PC-3 (cell line): ENCODE results near the gene COL25A1.

Experiments
- CTCF ChIP-seq: fragments of 300-600 bp; sonication (generic); conservative IDR thresholded peaks from 2 replicates; pipeline ENCODE4 v1.5.1; 2017; ENCODE audit warnings: antibody characterized with exemption, low read depth, mild to moderate bottlenecking, low read length
- EZH2 ChIP-seq: fragments of 300-600 bp; sonication (generic); IDR thresholded peaks from one replicate; pipeline ENCODE4 v1.6.1; 2017; ENCODE audit warnings: antibody characterized with exemption, mild to moderate bottlenecking, low read length; ENCODE audit not compliant: unreplicated experiment

DNA sequence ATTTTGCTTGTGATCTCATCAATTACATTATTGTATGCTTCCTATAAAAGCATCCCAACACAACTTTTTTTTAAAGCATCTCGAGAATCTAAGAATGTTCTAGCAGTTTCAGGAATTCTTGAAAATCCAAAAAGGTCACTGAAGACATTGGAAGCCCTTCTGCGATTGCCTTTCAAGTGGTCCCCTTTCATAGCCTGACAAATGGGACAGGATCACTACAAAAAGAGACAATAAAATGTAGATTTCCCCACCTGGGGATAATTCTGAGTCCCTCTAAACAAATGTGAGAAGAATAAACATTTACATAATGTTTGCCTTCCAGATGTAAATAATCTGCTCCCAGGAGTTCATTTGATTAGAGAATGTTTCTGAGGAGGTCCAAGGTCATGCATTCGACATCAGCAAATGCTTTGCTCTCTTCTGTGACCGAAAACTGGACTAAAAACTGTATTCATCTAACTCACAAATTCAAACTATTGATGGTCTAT, 116.0 kb downstream of the COL25A1 start:
- TF ChIP-seq EZH2, result no peak
- TF ChIP-seq CTCF, result no peak
